HUES6 (cell line): ENCODE data around the gene CPVL.
"Not testable (repeated sequence)": the region's sequence is repeated elsewhere in the genome, so short reads cannot be mapped to it uniquely, and the experiment has no call there.

Source experiments
- H3K27ac ChIP-seq: 2 replicates; pipeline ENCODE4 v1.7.0; 2013; ENCODE audit warnings: low read depth, mild to moderate bottlenecking, low read length, inconsistent platforms
- H3K27me3 ChIP-seq: 2 replicates; pipeline ENCODE4 v1.6.1; 2013; ENCODE audit warnings: low read length; ENCODE audit not compliant: control insufficient read depth, insufficient read depth
- H3K36me3 ChIP-seq: 2 replicates; pipeline ENCODE4 v1.6.1; 2013; ENCODE audit warnings: low read length; ENCODE audit not compliant: control insufficient read depth, insufficient read depth
- H3K4me1 ChIP-seq: 2 replicates; pipeline ENCODE4 v1.6.1; 2013; ENCODE audit warnings: low read length; ENCODE audit not compliant: control insufficient read depth, insufficient read depth
- H3K4me3 ChIP-seq: 2 replicates; pipeline ENCODE4 v1.5.1; 2013; ENCODE audit warnings: low read depth, low read length
- H3K9ac ChIP-seq: one replicate; pipeline ENCODE4 v1.6.1; 2013; ENCODE audit warnings: mild to moderate bottlenecking, low read length
- H3K9me3 ChIP-seq: 2 replicates; pipeline ENCODE4 v1.6.1; 2013; ENCODE audit warnings: low read depth, low read length; ENCODE audit not compliant: control insufficient read depth, insufficient read depth

Gene CPVL

DNA sequence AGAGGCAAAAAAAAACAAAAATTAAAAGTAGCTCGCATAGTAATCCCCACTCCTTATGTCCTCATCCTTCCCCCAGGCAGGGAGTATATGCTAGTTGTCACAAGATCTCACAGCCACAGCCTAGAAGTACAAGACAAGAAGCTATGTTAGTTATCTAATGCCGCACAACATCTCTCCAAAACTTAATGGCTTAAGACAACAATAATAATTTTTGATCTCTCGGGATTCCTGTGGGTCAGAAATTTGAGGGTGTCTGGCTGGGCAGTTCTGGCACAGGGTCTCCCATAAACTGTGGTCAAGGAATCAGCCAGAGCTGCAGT, 39.7 kb downstream of the CPVL start:
- Histone ChIP-seq H3K9me3 (0 out of 2 replicates have a peak, but pooled peaks cover 2% of the 10 kb centered on the region), H3K27me3 (no peaks in the 10 kb centered on the region), H3K27ac (no peak overlapping the region), H3K36me3 (no peaks in the 10 kb centered on the region; the same call in 1 of the 2 replicates), H3K4me3 (no peak overlapping the region), H3K9ac (no peak overlapping the region), H3K4me1 (no peaks in the 10 kb centered on the region)

DNA sequence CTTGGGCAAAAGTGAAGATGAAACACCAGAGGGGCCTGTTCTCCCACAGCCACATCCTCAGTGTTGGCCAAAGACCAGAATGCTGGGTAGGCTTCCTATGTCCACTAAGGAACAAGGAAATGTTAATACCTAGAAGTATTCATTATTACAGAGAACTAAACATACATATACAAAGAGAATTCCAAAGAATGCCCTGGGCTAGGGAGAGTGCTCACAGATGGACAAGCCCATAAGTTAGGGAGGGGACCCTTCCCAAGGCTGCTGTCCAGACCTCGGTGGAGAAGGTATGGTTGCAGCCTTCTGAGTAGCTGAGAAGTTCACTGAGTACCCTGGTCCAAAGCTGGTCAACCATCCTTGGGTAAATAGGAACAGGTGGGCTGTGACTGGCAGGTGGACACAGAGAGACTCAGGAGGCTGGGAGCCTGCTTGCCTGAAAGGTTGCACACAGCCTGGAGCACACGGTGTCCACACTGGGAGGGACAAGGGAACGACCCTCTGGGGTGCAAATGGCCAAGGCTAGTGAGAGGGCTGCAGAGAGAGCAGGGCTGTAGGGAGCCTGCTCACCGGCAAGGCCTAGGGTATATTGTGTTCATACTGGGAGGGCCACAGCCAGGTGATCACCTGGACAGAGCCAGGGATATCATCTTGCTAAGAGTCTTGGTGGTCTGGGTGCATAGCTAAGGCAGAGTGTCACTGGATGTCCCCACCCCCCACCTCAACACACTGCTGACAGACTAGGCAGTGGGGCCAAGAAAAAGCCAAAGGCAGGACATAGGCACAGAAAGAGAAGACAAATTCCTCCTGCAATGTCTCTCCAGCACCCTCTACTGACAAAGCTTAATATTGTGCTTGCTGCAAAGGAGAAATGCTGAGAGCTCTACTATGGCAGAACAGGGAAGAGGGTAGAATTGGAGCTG, 40.3 kb downstream of the CPVL start:
- H3K27ac ChIP-seq: no peak overlapping the region

DNA sequence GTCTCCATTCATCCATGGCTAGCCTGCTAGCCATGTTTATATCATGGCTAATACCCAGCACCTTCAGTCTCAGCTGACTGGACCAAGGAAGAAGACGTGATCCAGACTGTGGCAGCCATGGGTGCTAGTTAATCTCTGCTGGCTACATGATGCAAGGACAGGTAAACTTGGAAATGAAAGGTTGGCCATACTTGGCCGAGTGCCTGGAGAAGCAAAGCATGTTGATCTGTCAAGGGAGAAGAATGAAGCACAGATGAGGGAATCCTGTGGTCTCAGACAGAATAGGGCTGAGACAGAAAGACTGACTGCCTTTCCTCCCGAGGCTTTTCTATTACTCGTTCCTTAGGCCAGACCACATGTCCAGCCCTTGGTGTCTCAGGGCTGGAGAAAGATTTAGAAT, 41.1 kb downstream of the CPVL start:
- Histone ChIP-seq H3K4me1 (no peaks in the 10 kb centered on the region), H3K27ac (no peak overlapping the region), H3K9me3 (no peaks in the 10 kb centered on the region), H3K27me3 (no peaks in the 10 kb centered on the region), H3K9ac (no peak overlapping the region), H3K4me3 (no peak overlapping the region), H3K36me3 (no peaks in the 10 kb centered on the region)

More for the DNA sequence above, 40.3 kb downstream of the CPVL start:
- Histone ChIP-seq H3K27me3 (no peaks in the 10 kb centered on the region), H3K9me3 (no peaks in the 10 kb centered on the region), H3K9ac (no peak overlapping the region), H3K36me3 (no peaks in the 10 kb centered on the region; the same call in 1 of the 2 replicates), H3K4me1 (no peaks in the 10 kb centered on the region), H3K4me3 (no peak overlapping the region)

DNA sequence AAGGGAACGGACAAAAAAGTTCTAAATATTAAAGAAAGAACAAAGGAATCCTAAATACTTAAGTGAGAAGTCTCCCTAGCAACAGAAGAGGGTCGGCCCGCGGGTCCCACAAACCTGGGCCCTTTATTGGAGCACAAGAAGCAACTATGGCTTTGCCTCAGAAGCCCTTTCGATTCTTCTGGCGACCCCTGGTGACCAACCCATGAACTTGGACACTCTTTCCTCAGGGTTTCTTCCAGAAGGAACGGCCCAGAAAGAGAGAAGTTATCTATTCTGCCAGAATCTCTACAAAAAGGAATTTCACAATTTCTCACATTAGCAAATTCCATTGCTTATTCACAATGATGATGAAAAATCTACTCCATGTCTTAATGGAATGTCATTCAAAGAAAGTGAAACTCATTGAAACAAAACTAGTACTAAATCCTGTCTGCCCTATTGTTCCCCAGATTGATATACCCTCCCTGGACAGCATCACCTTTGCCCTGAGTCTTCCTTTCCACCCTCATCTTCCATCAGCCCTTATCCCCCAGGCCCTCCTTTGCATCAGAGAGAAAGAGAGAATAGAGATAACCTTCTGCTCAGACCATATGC, 43.7 kb downstream of the CPVL start:
- H3K36me3 ChIP-seq: no peaks in the 10 kb centered on the region
- no peaks in the 10 kb centered on the region for H3K4me1 ChIP-seq
- no peak overlapping the region for H3K27ac ChIP-seq
- no peaks in the 10 kb centered on the region for H3K9me3 ChIP-seq
- no peaks in the 10 kb centered on the region for H3K27me3 ChIP-seq
- H3K4me3 ChIP-seq: no peak overlapping the region
- no peak overlapping the region for H3K9ac ChIP-seq

DNA sequence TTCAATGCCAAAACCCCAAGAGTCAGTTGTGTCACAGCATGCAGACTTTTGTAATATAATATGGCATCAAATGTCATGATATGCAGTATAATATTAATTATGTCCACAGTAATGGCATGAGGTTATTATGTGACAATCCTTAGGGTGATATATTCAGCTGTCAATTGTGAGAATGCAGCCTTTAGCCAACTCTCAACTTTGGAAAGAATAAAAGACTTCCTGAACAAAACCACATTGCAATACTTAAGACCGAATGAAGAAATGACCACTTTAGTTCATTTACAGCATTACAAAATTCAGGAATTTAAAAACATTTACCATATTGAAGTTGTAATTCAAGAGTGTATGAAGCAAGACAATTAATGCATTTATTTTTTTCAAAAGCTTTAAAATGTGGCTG, 45.4 kb downstream of the CPVL start:
- H3K27me3 ChIP-seq: no peaks in the 10 kb centered on the region

DNA sequence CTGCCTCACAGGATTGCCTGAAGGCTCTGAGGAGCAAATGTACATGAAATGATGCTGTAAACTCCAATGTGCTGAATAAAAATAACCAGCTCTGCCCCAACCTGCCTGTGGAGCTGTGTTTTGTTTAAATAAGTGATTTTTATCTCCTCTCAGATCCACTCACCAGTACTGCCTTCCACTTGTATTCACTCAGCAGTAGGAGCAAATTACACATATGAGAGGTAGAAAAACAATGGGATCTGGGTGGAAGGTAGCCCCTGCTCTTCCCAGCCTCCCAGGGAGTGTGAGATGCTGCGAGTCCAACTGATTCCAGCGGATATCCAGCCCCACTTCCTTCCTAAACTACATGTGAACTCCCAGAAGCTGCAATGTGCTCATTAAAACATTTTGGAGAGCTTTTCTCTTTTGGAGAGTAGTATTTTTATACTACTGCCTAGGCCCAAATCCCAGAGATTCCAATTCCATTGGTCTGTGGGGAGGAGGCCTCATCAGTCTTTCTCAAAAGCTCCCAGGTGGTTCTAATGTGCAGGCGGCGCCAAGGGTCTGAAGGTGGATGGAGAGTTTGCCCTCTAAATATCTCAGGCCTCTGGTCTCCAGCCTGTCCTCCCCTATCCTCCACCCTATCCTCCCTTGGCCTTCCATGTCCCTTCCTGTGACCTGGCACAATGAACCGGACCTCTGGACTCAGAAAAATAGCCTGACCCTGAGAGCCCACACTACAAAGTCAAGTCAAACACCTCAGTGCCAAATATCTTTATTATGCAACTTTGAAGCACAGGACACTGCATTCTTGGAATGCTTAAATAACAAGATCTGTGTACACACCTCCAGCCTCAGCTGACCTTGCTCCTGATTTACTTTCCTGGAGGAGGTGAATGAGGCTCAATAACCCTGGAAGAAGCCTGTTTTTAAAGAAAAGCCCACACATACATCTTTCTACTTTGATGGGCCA, 46.2 kb downstream of the CPVL start:
- Histone ChIP-seq H3K36me3 (no peaks in the 10 kb centered on the region), H3K27ac (no peak overlapping the region), H3K9ac (no peak overlapping the region), H3K4me1 (no peaks in the 10 kb centered on the region), H3K4me3 (no peak overlapping the region), H3K9me3 (no peaks in the 10 kb centered on the region), H3K27me3 (no peaks in the 10 kb centered on the region)

More for the DNA sequence above, 45.4 kb downstream of the CPVL start:
- no peaks in the 10 kb centered on the region for H3K9me3 ChIP-seq
- no peak overlapping the region for H3K4me3 ChIP-seq
- H3K4me1 ChIP-seq: no peaks in the 10 kb centered on the region
- H3K9ac ChIP-seq: no peak overlapping the region
- H3K36me3 ChIP-seq: no peaks in the 10 kb centered on the region
- no peak overlapping the region for H3K27ac ChIP-seq

DNA sequence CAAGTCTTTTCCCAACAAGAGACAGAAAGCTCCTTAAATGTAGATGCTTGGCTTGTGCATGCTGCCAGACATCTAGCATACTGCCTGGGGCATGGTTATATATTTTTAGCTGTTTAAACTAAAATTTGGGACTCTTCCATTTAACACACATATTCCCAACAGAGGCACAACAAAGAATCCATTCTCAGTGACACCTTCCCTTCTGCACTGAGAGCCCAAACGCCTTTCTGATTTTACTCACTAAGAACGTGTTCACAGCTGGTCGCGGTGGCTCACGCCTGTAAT, 49.9 kb downstream of the CPVL start:
- Histone ChIP-seq H3K9ac (no peak overlapping the region), H3K4me3 (no peak overlapping the region), H3K27ac (no peak overlapping the region), H3K4me1 (peaks cover 3% of the 10 kb centered on the region; the same call in 1 of the 2 replicates), H3K27me3 (no peaks in the 10 kb centered on the region), H3K9me3 (no peaks in the 10 kb centered on the region), H3K36me3 (no peaks in the 10 kb centered on the region)

DNA sequence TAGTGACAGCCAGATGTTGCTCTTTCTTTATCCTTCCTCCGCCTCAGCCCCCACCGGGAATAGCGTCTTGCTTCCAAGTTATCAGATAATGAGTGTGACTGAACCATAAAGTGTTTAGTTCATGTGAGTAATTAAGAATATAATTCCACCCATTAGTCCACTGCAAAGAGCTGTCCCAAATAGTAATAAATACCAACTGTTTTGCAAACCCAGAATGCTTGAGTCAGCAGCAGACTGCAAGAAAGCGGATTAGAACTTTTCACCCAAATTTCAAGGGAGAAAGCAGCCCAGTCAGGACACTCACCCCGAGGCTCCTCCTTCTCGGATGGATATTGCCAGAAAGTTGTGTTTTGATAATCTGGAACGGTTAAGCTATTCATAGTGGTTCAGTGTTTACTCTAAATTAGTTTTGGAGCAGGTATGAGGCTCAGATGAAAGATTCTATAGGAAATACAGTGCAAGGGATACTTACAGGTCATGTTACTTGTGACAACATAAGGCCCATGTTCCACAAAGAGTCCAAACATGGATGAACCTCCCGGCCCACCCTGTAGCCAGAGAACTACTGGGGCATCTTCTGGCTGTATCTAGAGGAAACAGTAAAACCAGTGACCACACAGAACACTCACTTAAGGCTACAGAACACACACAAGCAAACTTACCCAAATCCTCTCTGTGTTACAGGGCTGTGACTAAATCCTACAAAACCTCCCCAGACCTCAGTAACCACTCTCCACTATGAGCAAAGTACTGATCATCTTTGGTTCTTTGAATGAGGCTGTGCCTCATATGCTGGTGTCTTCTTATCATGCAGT, 50.5 kb downstream of the CPVL start:
- H3K9ac ChIP-seq: no peak overlapping the region
- H3K36me3 ChIP-seq: no peaks in the 10 kb centered on the region
- no peaks in the 10 kb centered on the region for H3K9me3 ChIP-seq
- no peak overlapping the region for H3K4me3 ChIP-seq
- no peaks in the 10 kb centered on the region for H3K27me3 ChIP-seq
- H3K4me1 ChIP-seq: peaks cover 7% of the 10 kb centered on the region; the same call in 1 of the 2 replicates
- no peak overlapping the region for H3K27ac ChIP-seq

DNA sequence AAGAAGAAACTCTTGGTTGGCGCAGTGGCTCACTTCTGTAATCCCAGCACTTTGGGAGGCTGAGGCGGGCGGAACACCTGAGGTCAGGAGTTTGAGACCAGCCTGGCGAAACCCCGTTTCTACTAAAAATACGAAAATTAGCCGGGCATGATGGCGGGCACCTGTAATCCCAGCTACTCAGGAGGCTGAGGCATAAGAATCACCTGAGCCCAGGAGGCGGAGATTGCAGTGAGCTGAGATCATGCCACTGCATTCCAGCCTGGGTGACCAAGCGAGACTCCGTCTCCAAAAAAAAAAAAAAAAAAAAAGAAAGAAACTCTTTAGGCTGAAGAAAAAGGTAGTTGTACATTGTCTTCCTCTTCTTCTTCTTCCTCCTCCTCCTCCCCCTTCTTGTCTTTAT, 53.2 kb downstream of the CPVL start:
- H3K27me3 ChIP-seq, H3K36me3 ChIP-seq, H3K27ac ChIP-seq, H3K4me1 ChIP-seq, H3K9ac ChIP-seq, H3K9me3 ChIP-seq, H3K4me3 ChIP-seq: not testable (repeated sequence)

DNA sequence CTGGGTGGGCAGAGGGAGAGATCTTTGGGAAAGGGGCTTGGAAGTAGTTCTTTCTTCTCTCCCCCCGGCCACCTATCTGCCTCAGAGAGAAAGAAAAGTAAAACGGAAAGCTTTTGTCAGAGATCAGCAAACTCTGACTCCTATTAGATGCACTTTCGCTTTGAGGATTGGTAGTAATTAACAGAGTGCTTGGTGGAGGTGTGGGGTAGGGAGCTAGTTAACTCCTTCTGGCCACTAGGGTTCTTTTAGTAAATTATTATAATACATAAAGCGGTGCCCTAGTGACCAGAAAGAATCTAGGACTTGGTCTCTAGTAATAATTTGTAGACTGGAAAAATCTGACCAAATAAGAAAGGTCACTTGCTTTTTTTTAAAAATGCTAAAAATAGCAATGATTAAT, 54.6 kb downstream of the CPVL start:
- no peaks in the 10 kb centered on the region for H3K9me3 ChIP-seq
- no peaks in the 10 kb centered on the region for H3K36me3 ChIP-seq
- H3K9ac ChIP-seq: no peak overlapping the region
- no peak overlapping the region for H3K4me3 ChIP-seq
- H3K27me3 ChIP-seq: no peaks in the 10 kb centered on the region
- H3K4me1 ChIP-seq: peaks cover 13% of the 10 kb centered on the region
- H3K27ac ChIP-seq: no peak overlapping the region
